GM06990 (cell line): ENCODE results near the gene SLC4A5.

ENCODE experiments used
- DNase-seq: peaks from one replicate; pipeline ENCODE4 v3.0.0-alpha.2; 2011; ENCODE audit not compliant: insufficient read length; ENCODE audit errors: extremely low read depth
- H3K27me3 ChIP-seq: replicated peaks from 2 replicates; pipeline ENCODE4 v1.6.0; 2011; ENCODE audit warnings: low read length; ENCODE audit not compliant: control insufficient read depth, insufficient read depth
- H3K36me3 ChIP-seq: 2 replicates; pipeline ENCODE4 v1.5.1; 2011; ENCODE audit warnings: low read length; ENCODE audit not compliant: control insufficient read depth, insufficient read depth
- H3K4me3 ChIP-seq: replicated peaks from 2 replicates; pipeline ENCODE4 v1.5.1; 2011; ENCODE audit warnings: low read depth, mild to moderate bottlenecking, control low read depth, low read length
- CTCF ChIP-seq: IDR thresholded peaks from 2 replicates; pipeline ENCODE4 v1.5.1; 2011; ENCODE audit warnings: low read length, control low read depth, mild to moderate bottlenecking, inconsistent platforms; ENCODE audit not compliant: insufficient read depth, poor library complexity, severe bottlenecking

Gene SLC4A5

GRCh38 chr2:74291218-74291544 is 52.0 kb downstream of the SLC4A5 start:
- Histone ChIP-seq H3K4me3 (no peak overlapping the region), H3K36me3 (no peaks in the 10 kb centered on the region), H3K27me3 (no peaks in the 10 kb centered on the region)
- no peak for TF ChIP-seq CTCF
- no peak for DNase-seq

- TF ChIP-seq CTCF, result no peak
- Histone ChIP-seq H3K27me3 (no peaks in the 10 kb centered on the region), H3K36me3 (no peaks in the 10 kb centered on the region), H3K4me3 (no peak overlapping the region)
- peak; percentile 61 for DNase-seq
Observed at GRCh38 chr2:74290466-74291217, 52.6 kb downstream of the SLC4A5 start.

GRCh38 chr2:74290066-74290465 is 53.1 kb downstream of the SLC4A5 start:
- no peak overlapping the region for H3K4me3 ChIP-seq
- no peaks in the 10 kb centered on the region for H3K27me3 ChIP-seq
- no peak for TF ChIP-seq CTCF
- H3K36me3 ChIP-seq, result no peaks in the 10 kb centered on the region
- peak; percentile 32 for DNase-seq

- no peak for DNase-seq
- H3K27me3 ChIP-seq, result no peaks in the 10 kb centered on the region
- no peak for TF ChIP-seq CTCF
- no peak overlapping the region for H3K4me3 ChIP-seq
- no peaks in the 10 kb centered on the region for H3K36me3 ChIP-seq
Observed at GRCh38 chr2:74286725-74287124, 56.5 kb downstream of the SLC4A5 start.

GRCh38 chr2:74281141-74281975 is 61.9 kb downstream of the SLC4A5 start:
- no peak for DNase-seq
- TF ChIP-seq CTCF, result no peak
- Histone ChIP-seq H3K36me3 (no peaks in the 10 kb centered on the region), H3K4me3 (no peak overlapping the region), H3K27me3 (no peaks in the 10 kb centered on the region; the same call in none of the 2 replicates)
